Ishikawa (cell line): ENCODE measurements around the gene CRB1.

Source experiments
- CEBPB ChIP-seq: IDR thresholded peaks from 2 replicates; pipeline ENCODE4 v1.6.1; 2012
- CREB1 ChIP-seq: IDR thresholded peaks from 2 replicates; pipeline ENCODE4 v1.6.1; 2012; ENCODE audit warnings: low read depth
- EGR1 ChIP-seq: IDR thresholded peaks from 2 replicates; pipeline ENCODE4 v1.6.1; 2012
- EP300 ChIP-seq: IDR thresholded peaks from 2 replicates; pipeline ENCODE4 v1.6.1; 2012; ENCODE audit warnings: borderline replicate concordance
- FOXM1 ChIP-seq: IDR thresholded peaks from 2 replicates; pipeline ENCODE4 v1.6.1; 2012; ENCODE audit warnings: low read depth, borderline replicate concordance
- RAD21 ChIP-seq: IDR thresholded peaks from 2 replicates; pipeline ENCODE4 v1.6.1; 2012; ENCODE audit warnings: low read depth
- REST ChIP-seq: IDR thresholded peaks from 2 replicates; pipeline ENCODE4 v1.6.1; 2012; ENCODE audit warnings: low read depth, mild to moderate bottlenecking
- TAF1 ChIP-seq: IDR thresholded peaks from 2 replicates; pipeline ENCODE4 v1.6.1; 2012; ENCODE audit warnings: low read depth, mild to moderate bottlenecking
- TCF12 ChIP-seq: IDR thresholded peaks from 2 replicates; pipeline ENCODE4 v1.6.1; 2012; ENCODE audit warnings: low read depth
- TEAD4 ChIP-seq: IDR thresholded peaks from 2 replicates; pipeline ENCODE4 v1.6.1; 2012
- YY1 ChIP-seq: IDR thresholded peaks from 2 replicates; pipeline ENCODE4 v1.6.1; 2012; ENCODE audit warnings: low read depth
- ZBTB7A ChIP-seq: IDR thresholded peaks from 2 replicates; pipeline ENCODE4 v1.6.1; 2012; ENCODE audit warnings: low read depth
- TF ChIP-seq, protein P1 (sequence below): IDR thresholded peaks from 2 replicates; pipeline ENCODE4 v1.6.1; 2012

DNA sequence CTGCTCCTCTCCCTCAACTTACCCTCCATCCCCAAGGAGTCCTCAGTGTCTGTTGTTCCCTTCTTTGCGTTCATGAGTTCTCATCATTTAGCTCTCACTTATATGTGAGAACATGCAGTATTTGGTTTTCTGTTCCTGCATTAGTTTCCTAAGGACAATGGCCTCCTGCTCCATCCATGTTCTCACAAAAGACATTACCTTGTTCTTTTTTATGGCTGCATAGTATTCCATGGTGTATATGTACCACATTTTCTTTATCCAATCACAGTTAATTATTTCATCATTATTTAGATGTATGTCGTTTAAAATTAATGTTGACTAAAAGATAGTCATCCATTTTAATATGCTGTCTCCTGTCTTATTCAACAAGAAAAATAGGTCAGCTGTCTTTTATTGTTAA, 134.1 kb downstream of the CRB1 start:
- TF ChIP-seq EP300 (no peak), RAD21 (no peak), YY1 (no peak), CEBPB (no peak), CREB1 (no peak), FOXM1 (no peak), ZBTB7A (no peak), EGR1 (no peak), TEAD4 (no peak), TAF1 (no peak), REST (no peak), TCF12 (no peak)
- TF ChIP-seq, protein P1, sequence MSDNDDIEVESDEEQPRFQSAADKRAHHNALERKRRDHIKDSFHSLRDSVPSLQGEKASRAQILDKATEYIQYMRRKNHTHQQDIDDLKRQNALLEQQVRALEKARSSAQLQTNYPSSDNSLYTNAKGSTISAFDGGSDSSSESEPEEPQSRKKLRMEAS, result no peak
